HL-60 (cell line): ENCODE measurements around the gene LPAR5.

ENCODE experiments used
- POLR2AphosphoS5 ChIP-seq: IDR thresholded peaks from 2 replicates; pipeline ENCODE4 v1.6.1; 2012; ENCODE audit warnings: low read depth
- TF ChIP-seq, protein P1 (sequence below): IDR thresholded peaks from one replicate; pipeline ENCODE4 v1.5.1; 2011; ENCODE audit warnings: low read length, control low read depth, inconsistent platforms; ENCODE audit not compliant: insufficient read depth

DNA sequence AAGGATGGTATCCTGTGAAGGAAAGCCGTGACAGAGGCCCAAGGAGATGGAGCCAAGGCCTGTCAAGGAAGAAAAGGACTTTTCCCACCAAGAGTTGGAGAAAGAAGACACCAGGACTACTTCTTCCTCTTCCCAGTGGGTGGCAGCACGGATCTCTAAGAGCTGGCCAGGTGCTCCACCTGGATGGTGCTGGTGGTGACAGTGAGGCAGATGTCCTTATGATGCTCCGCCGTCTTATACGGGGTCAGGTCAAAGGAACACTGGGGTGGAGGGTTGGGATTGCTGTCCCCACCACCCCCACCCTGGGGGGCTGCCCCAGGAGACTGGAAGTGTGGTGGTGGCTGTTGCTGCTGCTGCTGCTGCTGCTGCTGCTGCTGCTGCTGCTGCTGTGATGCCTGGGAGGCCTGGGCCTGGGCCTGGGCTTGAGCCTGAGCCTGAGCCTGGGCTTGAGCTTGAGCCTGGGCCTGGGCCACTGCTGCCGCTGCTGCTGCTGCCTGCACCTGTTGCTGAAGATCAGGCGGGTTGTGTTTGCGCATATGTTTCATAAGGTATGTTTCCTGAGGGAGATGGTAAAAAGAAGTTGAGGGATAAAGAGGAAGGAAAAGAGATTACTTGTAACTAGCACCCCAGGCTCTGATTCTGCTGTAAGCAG is 31.9 kb upstream of the LPAR5 start:
- TF ChIP-seq, protein P1, sequence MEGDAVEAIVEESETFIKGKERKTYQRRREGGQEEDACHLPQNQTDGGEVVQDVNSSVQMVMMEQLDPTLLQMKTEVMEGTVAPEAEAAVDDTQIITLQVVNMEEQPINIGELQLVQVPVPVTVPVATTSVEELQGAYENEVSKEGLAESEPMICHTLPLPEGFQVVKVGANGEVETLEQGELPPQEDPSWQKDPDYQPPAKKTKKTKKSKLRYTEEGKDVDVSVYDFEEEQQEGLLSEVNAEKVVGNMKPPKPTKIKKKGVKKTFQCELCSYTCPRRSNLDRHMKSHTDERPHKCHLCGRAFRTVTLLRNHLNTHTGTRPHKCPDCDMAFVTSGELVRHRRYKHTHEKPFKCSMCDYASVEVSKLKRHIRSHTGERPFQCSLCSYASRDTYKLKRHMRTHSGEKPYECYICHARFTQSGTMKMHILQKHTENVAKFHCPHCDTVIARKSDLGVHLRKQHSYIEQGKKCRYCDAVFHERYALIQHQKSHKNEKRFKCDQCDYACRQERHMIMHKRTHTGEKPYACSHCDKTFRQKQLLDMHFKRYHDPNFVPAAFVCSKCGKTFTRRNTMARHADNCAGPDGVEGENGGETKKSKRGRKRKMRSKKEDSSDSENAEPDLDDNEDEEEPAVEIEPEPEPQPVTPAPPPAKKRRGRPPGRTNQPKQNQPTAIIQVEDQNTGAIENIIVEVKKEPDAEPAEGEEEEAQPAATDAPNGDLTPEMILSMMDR = no peak
- TF ChIP-seq POLR2AphosphoS5 = no peak
